Body of pancreas (tissue), 4 donors: ENCODE measurements around the gene METTL21C.

ENCODE experiments used
- CTCF ChIP-seq, 7 experiments: fragments of 450-650 bp in 4 of 7; fragments of 200-600 bp in 3 of 7; sonication (generic) in 3 of 7; IDR thresholded peaks; one replicate each; pipeline ENCODE4 v1.5.1; 2016 to 2019; ENCODE audit warnings: antibody characterized with exemption in 7 of 7
- POLR2A ChIP-seq, 3 donors: fragments of 450-650 bp; IDR thresholded peaks; one replicate each; pipeline ENCODE4 v1.6.1; 2016; ENCODE audit warnings: antibody characterized with exemption in 3 of 3, mild to moderate bottlenecking in 2 of 3

DNA sequence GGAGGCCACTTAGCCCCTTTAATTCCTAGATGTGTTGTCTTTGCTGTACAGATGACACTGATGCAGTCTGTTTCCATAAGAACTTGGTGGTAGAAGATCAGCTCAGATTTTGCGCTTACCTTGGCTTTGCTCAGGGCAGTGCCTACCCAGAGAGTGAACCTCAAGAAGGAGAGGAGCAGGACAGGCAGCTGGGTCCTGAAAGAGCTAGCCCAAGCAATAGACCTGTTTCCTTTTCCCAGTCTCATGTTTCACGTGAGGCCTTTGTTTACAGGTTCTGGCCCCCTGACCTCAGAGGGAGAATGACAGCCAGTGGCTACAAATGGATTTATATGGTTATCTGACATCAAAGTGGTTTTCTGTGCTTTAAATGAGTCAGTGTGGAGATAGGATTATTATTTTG lies 40.1 kb downstream of the METTL21C start:
- no peak for TF ChIP-seq CTCF (IDR thresholded peaks at IDR 0.05)
- TF ChIP-seq POLR2A (IDR thresholded peaks at IDR 0.05): no peak
